ENCODE measurements around the gene PAFAH1B2.

DNA sequence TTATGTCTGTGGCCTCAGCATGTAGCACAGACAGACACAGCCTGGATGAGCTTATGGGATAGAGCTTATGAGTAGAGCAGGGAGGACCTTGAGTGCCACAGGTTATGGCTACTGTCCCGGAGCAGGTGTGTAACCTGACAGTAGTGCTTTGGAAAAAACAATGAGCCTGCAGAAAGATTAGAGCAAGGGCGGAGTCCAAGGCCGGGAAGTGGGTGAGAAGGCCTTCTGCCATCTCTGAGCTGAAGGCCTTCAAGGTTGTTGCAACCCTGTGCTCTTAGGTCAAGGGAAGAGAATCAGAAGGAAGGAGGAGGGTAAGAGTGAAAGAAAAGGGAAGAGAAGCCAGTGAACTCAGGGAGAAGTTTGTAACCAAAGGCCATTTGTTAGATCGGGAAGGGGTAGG, 51.2 kb downstream of the PAFAH1B2 start:
- TF ChIP-seq POLR2A (IDR thresholded peaks at IDR 0.05) (no peak), CTCF (IDR thresholded peaks at IDR 0.05) (no peak)

All from body of pancreas (tissue), 4 donors.